HL-60 (cell line): ENCODE measurements around the gene PRDX4.

Source experiments
- GABPA ChIP-seq: IDR thresholded peaks from 2 replicates; pipeline ENCODE4 v1.6.1; 2012; ENCODE audit warnings: low read depth
- POLR2AphosphoS5 ChIP-seq: IDR thresholded peaks from 2 replicates; pipeline ENCODE4 v1.6.1; 2012; ENCODE audit warnings: low read depth
- REST ChIP-seq: IDR thresholded peaks from 2 replicates; pipeline ENCODE4 v1.6.1; 2012; ENCODE audit warnings: low read depth; ENCODE audit not compliant: insufficient replicate concordance
- SPI1 ChIP-seq: IDR thresholded peaks from 2 replicates; pipeline ENCODE4 v1.6.1; 2012; ENCODE audit warnings: low read depth, mild to moderate bottlenecking, borderline replicate concordance
- TF ChIP-seq, protein P1 (sequence below): IDR thresholded peaks from one replicate; pipeline ENCODE4 v1.5.1; 2011; ENCODE audit warnings: low read length, control low read depth, inconsistent platforms; ENCODE audit not compliant: insufficient read depth

DNA sequence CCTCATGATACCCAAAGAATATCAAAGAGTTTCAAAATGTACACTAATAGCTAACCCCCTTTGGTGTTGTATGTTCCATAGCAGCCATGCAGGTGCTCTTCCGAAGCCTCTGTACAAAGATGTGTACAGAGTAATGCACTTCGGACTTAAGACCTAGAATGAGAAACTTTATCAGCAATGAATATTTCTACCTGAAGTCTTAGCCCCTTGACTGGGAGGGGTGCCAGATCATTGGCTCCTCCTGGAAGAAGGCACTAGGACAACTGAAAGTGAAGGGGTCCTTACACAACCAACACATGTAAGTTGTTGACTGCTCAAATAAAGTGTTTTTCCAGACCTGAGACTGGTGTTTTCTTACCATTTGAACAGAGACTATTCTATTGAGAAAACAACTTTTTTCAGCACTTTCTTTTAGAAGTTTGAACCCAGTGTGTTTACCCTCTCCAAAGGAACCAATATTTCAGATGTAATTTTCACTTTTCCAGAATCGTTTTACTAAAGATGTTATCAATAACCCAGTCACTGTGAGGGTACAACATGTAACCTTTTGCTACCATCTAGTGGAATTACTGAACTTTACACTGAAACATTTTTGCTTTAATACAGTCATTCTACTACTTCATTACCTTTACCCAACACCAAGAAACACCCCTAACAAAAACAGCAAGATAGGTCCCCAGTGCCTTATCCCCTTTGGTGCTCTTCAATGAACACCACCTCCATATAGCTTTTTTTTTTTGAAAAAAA lies 33.3 kb upstream of the PRDX4 start:
- TF ChIP-seq, protein P1, sequence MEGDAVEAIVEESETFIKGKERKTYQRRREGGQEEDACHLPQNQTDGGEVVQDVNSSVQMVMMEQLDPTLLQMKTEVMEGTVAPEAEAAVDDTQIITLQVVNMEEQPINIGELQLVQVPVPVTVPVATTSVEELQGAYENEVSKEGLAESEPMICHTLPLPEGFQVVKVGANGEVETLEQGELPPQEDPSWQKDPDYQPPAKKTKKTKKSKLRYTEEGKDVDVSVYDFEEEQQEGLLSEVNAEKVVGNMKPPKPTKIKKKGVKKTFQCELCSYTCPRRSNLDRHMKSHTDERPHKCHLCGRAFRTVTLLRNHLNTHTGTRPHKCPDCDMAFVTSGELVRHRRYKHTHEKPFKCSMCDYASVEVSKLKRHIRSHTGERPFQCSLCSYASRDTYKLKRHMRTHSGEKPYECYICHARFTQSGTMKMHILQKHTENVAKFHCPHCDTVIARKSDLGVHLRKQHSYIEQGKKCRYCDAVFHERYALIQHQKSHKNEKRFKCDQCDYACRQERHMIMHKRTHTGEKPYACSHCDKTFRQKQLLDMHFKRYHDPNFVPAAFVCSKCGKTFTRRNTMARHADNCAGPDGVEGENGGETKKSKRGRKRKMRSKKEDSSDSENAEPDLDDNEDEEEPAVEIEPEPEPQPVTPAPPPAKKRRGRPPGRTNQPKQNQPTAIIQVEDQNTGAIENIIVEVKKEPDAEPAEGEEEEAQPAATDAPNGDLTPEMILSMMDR: no peak
- TF ChIP-seq REST: no peak
- no peak for TF ChIP-seq POLR2AphosphoS5
- no peak for TF ChIP-seq SPI1
- no peak for TF ChIP-seq GABPA
